GM13976 (cell line): ENCODE measurements around the gene OR2L2.
"Not testable (repeated sequence)": the region's sequence is repeated elsewhere in the genome, so short reads cannot be mapped to it uniquely, and the experiment has no call there.

Experiments
- DNase-seq: peaks from one replicate; pipeline ENCODE4 v3.0.0; 2012; ENCODE audit warnings: low spot score
- CTCF ChIP-seq: IDR thresholded peaks from 2 replicates; pipeline ENCODE4 v1.5.1; 2012; ENCODE audit warnings: borderline replicate concordance, mild to moderate bottlenecking; ENCODE audit not compliant: insufficient read depth; ENCODE audit errors: extremely low read depth, missing control alignments, control extremely low read depth
- in situ Hi-C: fragments of 300-500 bp; cut with MboI; formaldehyde crosslinking; loops from one replicate; pipeline ENCODE4 v1.12.0; 2022; ENCODE audit warnings: low sequenced_read_pairs, mixed read lengths, inconsistent platforms; ENCODE audit not compliant: unreplicated experiment

The OR2L2 gene

GRCh38 chr1:248065604-248066003 is 35.7 kb downstream of the OR2L2 start:
- DNase-seq, result no peak
- in situ Hi-C loops, result no loop called here
- no peak for TF ChIP-seq CTCF

DNA sequence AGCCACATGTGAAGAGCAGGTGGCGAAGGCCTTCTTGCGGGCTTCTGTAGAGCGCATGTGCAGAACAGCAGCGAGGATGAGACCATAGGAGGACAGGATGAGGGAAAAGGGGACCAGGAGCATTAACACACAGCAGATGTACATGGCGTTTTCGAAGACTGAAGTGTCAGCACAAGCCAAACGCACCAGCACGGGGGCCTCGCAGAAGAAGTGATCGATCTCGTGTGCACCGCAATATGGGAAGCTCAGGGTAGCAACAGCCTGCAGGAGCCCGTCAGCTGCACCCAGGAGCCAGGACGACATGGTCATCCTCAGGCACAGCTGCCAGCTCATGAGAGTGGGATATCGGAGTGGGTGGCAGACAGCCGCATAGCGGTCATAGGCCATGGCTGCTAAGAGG is 54.0 kb downstream of the OR2L2 start:
- in situ Hi-C loops, DNase-seq: not testable (repeated sequence)
